Bronchial epithelial cell (primary cell): Measurements from ENCODE around the gene EXOSC5. TPM values are rescaled to one million over a fixed set of nuclear protein-coding genes. Genes with fewer than 3 reads are reported as not detected.

Experiments
- DNase-seq: peaks from one replicate; pipeline ENCODE4 v3.0.0-alpha.2; 2010; ENCODE audit warnings: low read depth
- FAIRE-seq: peaks from 2 replicates; lab custom pipeline; 2011; peaks lifted over from hg19 to GRCh38; lab: Jason Lieb, UNC
- H3K27me3 ChIP-seq: 2 replicates; pipeline ENCODE4 v1.5.1; 2011; ENCODE audit warnings: low read length; ENCODE audit not compliant: control insufficient read depth, insufficient read depth
- H3K36me3 ChIP-seq: 2 replicates; pipeline ENCODE4 v1.5.1; 2011; ENCODE audit warnings: low read length; ENCODE audit not compliant: control insufficient read depth, insufficient read depth
- H3K4me3 ChIP-seq: 2 replicates; pipeline ENCODE4 v1.5.1; 2011; ENCODE audit warnings: mild to moderate bottlenecking, low read depth, low read length, control low read depth
- CTCF ChIP-seq: IDR thresholded peaks from 2 replicates; pipeline ENCODE4 v1.5.1; 2011; ENCODE audit warnings: mild to moderate bottlenecking, moderate library complexity, low read length, control low read depth, inconsistent platforms; ENCODE audit not compliant: insufficient read depth, severe bottlenecking
- total RNA-seq: library from RNA; depleted of rRNA; stranded (reverse); fragments of >200 nt; gene quantifications from 2 replicates; pipeline ENCODE4 v1.2.1, GENCODE V29; 2014

Gene EXOSC5
- total RNA-seq, 1 donor from 2014 or later: 58.4 TPM

- peaks cover 15% of the 10 kb centered on the region for H3K36me3 ChIP-seq
- no peak for FAIRE-seq
- peak; percentile 38 for TF ChIP-seq CTCF
These were observed 55.3 kb downstream of the EXOSC5 start for GRCh38 chr19:41341669-41342490.

DNA sequence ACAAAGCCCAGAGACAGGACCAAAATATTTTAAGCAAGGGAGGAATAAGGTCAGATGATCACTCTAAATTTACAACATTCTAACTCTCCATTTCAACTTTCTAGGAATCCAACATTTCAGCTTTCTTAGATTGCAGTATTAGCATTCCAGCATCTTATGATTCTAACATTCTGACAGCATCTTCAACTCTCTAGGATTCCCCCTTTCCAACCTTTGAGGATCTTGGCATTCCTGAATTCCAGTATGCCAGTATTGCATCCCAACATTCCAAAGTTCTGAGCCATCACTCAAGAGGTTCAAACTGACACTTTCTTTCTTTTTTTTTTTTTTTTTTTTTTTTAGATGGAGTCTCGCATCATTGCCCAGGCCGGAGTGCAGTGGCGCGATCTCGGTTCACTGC, 57.2 kb downstream of the EXOSC5 start:
- DNase-seq: no peak
- Histone ChIP-seq H3K4me3 (no peak overlapping the region), H3K27me3 (no peaks in the 10 kb centered on the region), H3K36me3 (peaks cover 18% of the 10 kb centered on the region)
- TF ChIP-seq CTCF: no peak
- FAIRE-seq: no peak

More at GRCh38 chr19:41341669-41342490, 55.3 kb downstream of the EXOSC5 start:
- H3K27me3 ChIP-seq: no peaks in the 10 kb centered on the region
- H3K4me3 ChIP-seq: no peak overlapping the region
- no peak for DNase-seq

Other genes starting within 250 kb of the EXOSC5 start
- gene CYP2S1, start 204.1 kb downstream of the EXOSC5 start, total RNA-seq: 13.3 and 23.4 TPM in 2 replicates
- 19.5 and 23.7 TPM in 2 replicates for gene AXL, start 178.1 kb downstream of the EXOSC5 start, total RNA-seq
- 41.9 and 43.5 TPM in 2 replicates for gene HNRNPUL1, start 133.0 kb downstream of the EXOSC5 start, total RNA-seq
- 7.9 and 12.9 TPM in 2 replicates for gene CCDC97, start 87.2 kb downstream of the EXOSC5 start, total RNA-seq
- 4.5 and 5.2 TPM in 2 replicates for gene TGFB1, start 43.4 kb downstream of the EXOSC5 start, total RNA-seq
- 1.1 and 1.9 TPM in 2 replicates for gene B9D2, start 33.2 kb downstream of the EXOSC5 start, total RNA-seq
- 7.6 and 10.2 TPM in 2 replicates for gene TMEM91, start 20.8 kb downstream of the EXOSC5 start, total RNA-seq
- 39.6 and 41.6 TPM in 2 replicates for gene BCKDHA, start 459 bp upstream of the EXOSC5 start, total RNA-seq
- 3.2 and 14.3 TPM in 2 replicates for gene B3GNT8, start 30.0 kb upstream of the EXOSC5 start, total RNA-seq
- 39.5 and 40.2 TPM in 2 replicates for gene DMAC2, start 42.6 kb upstream of the EXOSC5 start, total RNA-seq
- gene ERICH4, start 45.8 kb upstream of the EXOSC5 start, total RNA-seq: not detected in 2 replicates
- gene CEACAM21, start 178.8 kb upstream of the EXOSC5 start, total RNA-seq: not detected in 2 replicates
- not detected in 2 replicates for gene CEACAM4, start 229.7 kb upstream of the EXOSC5 start, total RNA-seq